HTERT RPE-1 (cell line): ENCODE measurements around the gene GNE.
"Not testable (repeated sequence)": the region's sequence is repeated elsewhere in the genome, so short reads cannot be mapped to it uniquely, and the experiment has no call there.

Experiments
- in situ Hi-C: fragments of 300-500 bp; cut with MboI; formaldehyde crosslinking; loops from 4 replicates; pipeline ENCODE4 v1.14.3; 2020; ENCODE audit warnings: low sequenced_read_pairs

The GNE gene

GRCh38 chr9:36211510-36211909, 46.7 kb downstream of the GNE start:
- in situ Hi-C loops = no loop called here

- in situ Hi-C loops = no loop called here
These were observed 47.5 kb downstream of the GNE start for GRCh38 chr9:36210722-36211121.

- in situ Hi-C loops = no loop called here
These were observed 49.6 kb downstream of the GNE start for GRCh38 chr9:36208521-36209253.

- in situ Hi-C loops = no loop called here
These were observed 50.7 kb downstream of the GNE start for GRCh38 chr9:36207546-36208012.

GRCh38 chr9:36207016-36207415, 51.2 kb downstream of the GNE start:
- in situ Hi-C loops = no loop called here

- in situ Hi-C loops = no loop called here
These were observed 53.2 kb downstream of the GNE start for GRCh38 chr9:36204906-36205547.

GRCh38 chr9:36194326-36195000, 63.8 kb downstream of the GNE start:
- in situ Hi-C loops = no loop called here

GRCh38 chr9:36193023-36193422, 65.2 kb downstream of the GNE start:
- in situ Hi-C loops = no loop called here

- in situ Hi-C loops = no loop called here
These were observed 66.1 kb downstream of the GNE start for GRCh38 chr9:36192196-36192595.

GRCh38 chr9:36191686-36192085, 66.6 kb downstream of the GNE start:
- in situ Hi-C loops = no loop called here

GRCh38 chr9:36191290-36191645, 67.0 kb downstream of the GNE start:
- in situ Hi-C loops = no loop called here

GRCh38 chr9:36190388-36191289, 67.6 kb downstream of the GNE start, which contains the start of gene CLTA:
TSS of gene CLTA (plus strand) at chr9:36190921. CDS start at chr9:36191057, 136 bp downstream.
- in situ Hi-C loops = no loop called here

GRCh38 chr9:36189976-36190375, 68.3 kb downstream of the GNE start:
- in situ Hi-C loops = no loop called here

GRCh38 chr9:36188212-36188611, 70.0 kb downstream of the GNE start:
- in situ Hi-C loops = no loop called here

GRCh38 chr9:36187414-36187813, 70.8 kb downstream of the GNE start:
- in situ Hi-C loops = no loop called here

- in situ Hi-C loops = not testable (repeated sequence)
These were observed 78.0 kb downstream of the GNE start for GRCh38 chr9:36180243-36180642.

- in situ Hi-C loops = no loop called here
These were observed 80.7 kb downstream of the GNE start for GRCh38 chr9:36177571-36177970.

- in situ Hi-C loops = not testable (repeated sequence)
These were observed 81.8 kb downstream of the GNE start for GRCh38 chr9:36176496-36176895.

- in situ Hi-C loops = not testable (repeated sequence)
These were observed 83.0 kb downstream of the GNE start for GRCh38 chr9:36175209-36175608.

GRCh38 chr9:36174731-36175130, 83.5 kb downstream of the GNE start:
- in situ Hi-C loops = no loop called here

GRCh38 chr9:36174271-36174670, 84.0 kb downstream of the GNE start:
- in situ Hi-C loops = no loop called here
